Kidney (tissue), 14 donors: ENCODE measurements around the gene PSMB10. TPM values are rescaled to one million over a fixed set of nuclear protein-coding genes. Genes with fewer than 3 reads are reported as not detected.

Experiments used
- DNase-seq, 5 donors: peaks; one replicate each; pipeline ENCODE4 v3.0.0-alpha.2; 2013 to 2020
- FAIRE-seq: peaks from 2 replicates; lab custom pipeline; 2012; peaks lifted over from hg19 to GRCh38; lab: Jason Lieb, UNC
- H3K27ac ChIP-seq, 2 donors: one replicate each; pipeline ENCODE4 v1.7.0; 2013; ENCODE audit warnings: low read depth in 2 of 2, low read length in 2 of 2, inconsistent platforms in 1 of 2
- H3K27me3 ChIP-seq: one replicate; pipeline ENCODE4 v1.7.1; 2013; ENCODE audit warnings: low read length, inconsistent platforms; ENCODE audit not compliant: control insufficient read depth, insufficient read depth
- H3K36me3 ChIP-seq, 3 donors: one replicate each; pipeline versions ENCODE4 v1.7.0 to v1.7.1; 2013; ENCODE audit warnings: low read length in 3 of 3, control low read depth in 1 of 3, inconsistent platforms in 1 of 3; ENCODE audit not compliant: insufficient read depth in 3 of 3, control insufficient read depth in 2 of 3
- H3K4me1 ChIP-seq, 3 donors: one replicate each; pipeline versions ENCODE4 v1.7.0 to v1.7.1; 2013; ENCODE audit warnings: low read length in 3 of 3, inconsistent platforms in 1 of 3, low read depth in 1 of 3; ENCODE audit not compliant: control insufficient read depth in 2 of 3, insufficient read depth in 2 of 3
- H3K4me3 ChIP-seq, 3 donors: one replicate each; pipeline versions ENCODE4 v1.7.0 to v1.8.1; 2013; ENCODE audit warnings: low read length in 3 of 3, control low read depth in 1 of 3, inconsistent platforms in 1 of 3
- H3K9ac ChIP-seq, 3 donors: one replicate each; pipeline versions ENCODE4 v1.7.0 to v1.7.1; 2013; ENCODE audit warnings: low read length in 3 of 3, control low read depth in 1 of 3, inconsistent platforms in 1 of 3
- H3K9me3 ChIP-seq, 3 donors: one replicate each; pipeline versions ENCODE4 v1.7.0 to v1.7.1; 2013; ENCODE audit warnings: low read length in 3 of 3, control low read depth in 1 of 3, inconsistent platforms in 1 of 3; ENCODE audit not compliant: control insufficient read depth in 2 of 3, insufficient read depth in 1 of 3
- intact Hi-C: fragments of 100-400 bp; cut with DNase I; formaldehyde crosslinking; loops from one replicate; pipeline ENCODE4 v1.11.1; 2022
- polyA plus RNA-seq: library from polyadenylated mRNA; stranded (reverse); fragments of 350-450 nt; fragmentation: Illumina TruSeq; extraction: RNeasy Lipid Tissue Mini Kit (QIAGEN cat#74804); gene quantifications from one replicate; pipeline ENCODE4 v1.2.3, GENCODE V29; 2014; ENCODE audit warnings: low read depth, low replicate concordance; ENCODE audit not compliant: insufficient read depth
- total RNA-seq: library from RNA; stranded (reverse); fragmentation: NEBNext Ultra II Directional; extraction: Animal tissue kit (Norgen Biotek cat#: 25700); gene quantifications from one replicate; pipeline ENCODE4 v1.2.1, GENCODE V29; 2021
- TF ChIP-seq, protein P1 (sequence below): IDR thresholded peaks from 3 replicates; pipeline ENCODE4 v1.5.1; 2012; ENCODE audit warnings: mild to moderate bottlenecking, moderate library complexity, borderline replicate concordance; ENCODE audit not compliant: insufficient read depth; ENCODE audit errors: extremely low read depth
- donor health status: control.
- donor health status: control.
- donor health status: control.
- donor health status: control.
- donor health status: control.
- donor health status: DM: yes; HTN: yes; CAD: no.
- donor health status: Normal renal cell carcinoma (clear cell type).

PSMB10 gene
- total and polyA plus RNA-seq, 2 donors from 2014 or later = 76.4 to 78.6 TPM

DNA sequence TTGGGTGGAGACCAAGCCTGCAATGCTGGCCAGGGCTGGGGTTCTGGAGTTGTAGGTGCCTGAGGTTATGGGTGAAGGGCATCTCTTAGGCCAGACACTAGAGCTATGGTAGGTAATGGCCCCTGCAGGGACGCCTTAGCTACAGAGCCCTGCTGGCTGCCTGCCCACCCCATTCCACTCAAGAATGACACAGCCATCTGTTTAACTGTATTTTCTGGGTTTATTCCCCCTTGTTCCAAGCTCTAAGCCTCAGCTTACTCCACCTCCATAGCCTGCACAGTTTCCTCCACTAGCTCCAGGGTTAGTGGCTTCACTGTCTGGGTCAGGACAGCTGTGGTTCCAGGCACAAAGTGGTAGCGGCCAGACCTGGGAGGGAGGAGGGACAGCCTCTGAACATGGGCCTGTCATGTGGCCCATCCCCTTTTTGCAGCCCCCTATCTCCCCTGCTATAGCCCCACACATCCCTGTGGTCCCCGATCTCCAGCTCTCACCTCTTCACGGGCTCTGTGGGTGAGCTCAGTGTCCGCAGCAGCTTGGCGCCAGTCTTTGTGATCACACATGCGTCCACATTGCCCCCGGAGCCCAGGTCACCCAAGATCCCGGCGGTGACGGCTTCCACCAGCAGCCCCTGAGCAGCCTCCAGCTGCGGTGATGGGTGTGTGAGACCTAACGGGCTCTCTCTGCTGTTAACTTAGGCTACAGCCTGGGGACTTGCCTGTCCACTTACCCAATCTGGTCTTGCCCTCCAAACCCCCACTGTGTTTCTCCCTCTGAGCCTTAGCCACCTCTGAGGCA is 2.1 kb downstream of the PSMB10 start:
- Histone ChIP-seq H3K4me1 (peaks cover 0 to 16% (median 11%) of the 10 kb centered on the region in 3 donors), H3K36me3 (peaks cover 0 to 7% (median 2%) of the 10 kb centered on the region in 3 donors), H3K9ac (peak overlapping the region in 2 of 3 donors; percentile 65 to 70), H3K9me3 (no peaks in the 10 kb centered on the region), H3K4me3 (peak overlapping the region; percentile 70 to 86 (median 84)), H3K27me3 (no peaks in the 10 kb centered on the region), H3K27ac (no peak overlapping the region)
- intact Hi-C loops = no loop called here
- DNase-seq (no peak), FAIRE-seq (no peak)
- TF ChIP-seq, protein P1, sequence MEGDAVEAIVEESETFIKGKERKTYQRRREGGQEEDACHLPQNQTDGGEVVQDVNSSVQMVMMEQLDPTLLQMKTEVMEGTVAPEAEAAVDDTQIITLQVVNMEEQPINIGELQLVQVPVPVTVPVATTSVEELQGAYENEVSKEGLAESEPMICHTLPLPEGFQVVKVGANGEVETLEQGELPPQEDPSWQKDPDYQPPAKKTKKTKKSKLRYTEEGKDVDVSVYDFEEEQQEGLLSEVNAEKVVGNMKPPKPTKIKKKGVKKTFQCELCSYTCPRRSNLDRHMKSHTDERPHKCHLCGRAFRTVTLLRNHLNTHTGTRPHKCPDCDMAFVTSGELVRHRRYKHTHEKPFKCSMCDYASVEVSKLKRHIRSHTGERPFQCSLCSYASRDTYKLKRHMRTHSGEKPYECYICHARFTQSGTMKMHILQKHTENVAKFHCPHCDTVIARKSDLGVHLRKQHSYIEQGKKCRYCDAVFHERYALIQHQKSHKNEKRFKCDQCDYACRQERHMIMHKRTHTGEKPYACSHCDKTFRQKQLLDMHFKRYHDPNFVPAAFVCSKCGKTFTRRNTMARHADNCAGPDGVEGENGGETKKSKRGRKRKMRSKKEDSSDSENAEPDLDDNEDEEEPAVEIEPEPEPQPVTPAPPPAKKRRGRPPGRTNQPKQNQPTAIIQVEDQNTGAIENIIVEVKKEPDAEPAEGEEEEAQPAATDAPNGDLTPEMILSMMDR = no peak

DNA sequence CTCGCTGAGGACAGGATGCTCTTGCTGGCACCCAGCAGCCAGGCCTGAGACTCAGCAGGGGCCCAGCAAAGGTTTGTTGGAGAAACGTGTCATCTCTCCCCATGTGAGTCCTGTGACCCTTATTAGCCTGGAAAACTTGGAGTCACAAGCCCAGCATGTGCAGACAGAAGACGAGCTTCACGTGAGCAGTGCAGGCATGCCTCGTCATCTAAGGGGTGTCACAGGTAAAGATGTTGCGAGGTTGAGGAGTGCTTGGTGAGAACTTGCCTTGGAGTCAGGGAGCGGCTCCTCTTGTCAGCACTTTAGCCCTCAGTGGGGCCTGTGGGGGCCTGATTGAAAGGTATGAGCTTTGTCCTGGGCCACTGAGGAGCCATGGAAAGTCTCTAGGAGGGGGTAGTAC is 2.8 kb downstream of the PSMB10 start:
- intact Hi-C loops = no loop called here
- Histone ChIP-seq H3K4me3 (no peak overlapping the region), H3K4me1 (peaks cover 0 to 16% (median 11%) of the 10 kb centered on the region in 3 donors), H3K27me3 (no peaks in the 10 kb centered on the region), H3K9ac (no peak overlapping the region), H3K9me3 (no peaks in the 10 kb centered on the region), H3K36me3 (peaks cover 0 to 8% (median 2%) of the 10 kb centered on the region in 3 donors), H3K27ac (no peak overlapping the region)
- no peak for FAIRE-seq
- no peak for DNase-seq
- TF ChIP-seq, protein P1 = no peak

DNA sequence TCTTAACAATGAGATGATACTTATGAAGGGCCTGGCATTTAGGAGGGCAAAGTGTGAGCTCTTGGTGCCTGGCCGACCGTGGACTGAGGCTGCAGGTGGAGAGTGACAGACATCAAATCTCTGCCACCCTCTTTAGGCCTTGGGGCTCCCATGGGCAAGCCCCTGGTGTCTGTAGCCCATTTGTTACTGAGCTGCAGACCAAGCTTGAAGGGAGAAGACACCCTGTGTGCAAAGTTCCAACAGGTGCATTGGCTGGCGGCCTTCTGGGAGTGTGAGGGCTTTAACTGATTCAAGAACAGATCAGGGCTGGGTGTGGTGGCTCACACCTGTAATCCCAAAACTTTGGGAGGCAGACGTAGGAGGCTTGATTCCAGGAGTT is 4.2 kb downstream of the PSMB10 start:
- H3K27ac ChIP-seq = no peak overlapping the region
- H3K27me3 ChIP-seq = no peaks in the 10 kb centered on the region
- no peak for DNase-seq
- no peak for FAIRE-seq
- no peak overlapping the region for H3K4me3 ChIP-seq
- no peaks in the 10 kb centered on the region for H3K9me3 ChIP-seq
- H3K36me3 ChIP-seq = peaks cover 0 to 11% (median 2%) of the 10 kb centered on the region in 3 donors
- H3K9ac ChIP-seq = no peak overlapping the region
- H3K4me1 ChIP-seq = peaks cover 0 to 16% (median 11%) of the 10 kb centered on the region in 3 donors
- TF ChIP-seq, protein P1 = no peak
- intact Hi-C loops = no loop called here
